ENCODE data around the gene TTC34. TPM values are rescaled to one million over a fixed set of nuclear protein-coding genes. Genes with fewer than 3 reads are reported as not detected.
A peak's percentile ranks its signal among the peaks of the same experiment; 100 is the strongest.

Gene TTC34
- total RNA-seq, 1 donor from 2014 or later, result 0.09 TPM

- no peak overlapping the region for H3K27ac Mint-ChIP-seq
- Histone ChIP-seq H3K36me3 (no peaks in the 10 kb centered on the region), H3K79me2 (ENCODE audit: low read depth) (peaks cover 12% of the 10 kb centered on the region), H3F3A (ENCODE audit: low read depth) (peaks cover 2% of the 10 kb centered on the region), H3K4me3 (no peak overlapping the region), H3K27me3 (peaks cover 42% of the 10 kb centered on the region), H4K20me1 (ENCODE audit: low read depth) (peaks cover 21% of the 10 kb centered on the region), H3K9ac (no peak overlapping the region), H2AFZ (replicated peaks) (no peak overlapping the region), H3K4me1 (peaks cover 14% of the 10 kb centered on the region), H3K4me2 (no peak overlapping the region), H3K9me3 (ENCODE audit: low read depth) (no peaks in the 10 kb centered on the region), H3K27ac (no peak overlapping the region)
- no peak for DNase-seq (ENCODE audit: low spot score)
- no peak overlapping the region for H3K4me3 Mint-ChIP-seq
- no peaks in the 10 kb centered on the region for H3K36me3 Mint-ChIP-seq
- no peaks in the 10 kb centered on the region for H3K4me1 Mint-ChIP-seq
- H3K27me3 Mint-ChIP-seq (ENCODE audit: insufficient read depth, low read depth), result peaks cover 12% of the 10 kb centered on the region
- TF ChIP-seq CTCF (IDR thresholded peaks at IDR 0.05) (no peak), EZH2phosphoT487 (IDR thresholded peaks at IDR 0.05) (no peak)
- peaks cover 5% of the 10 kb centered on the region for H3K9me3 Mint-ChIP-seq
Measured at GRCh38 chr1:2637442-2638145, 163.9 kb downstream of the TTC34 start.

- peaks cover 12% of the 10 kb centered on the region for H3K27me3 Mint-ChIP-seq (ENCODE audit: insufficient read depth, low read depth)
Measured at GRCh38 chr1:2636733-2637132, 164.8 kb downstream of the TTC34 start.

GRCh38 chr1:2635361-2636010 is 166.0 kb downstream of the TTC34 start:
- H3K27me3 Mint-ChIP-seq (ENCODE audit: insufficient read depth, low read depth), result peaks cover 22% of the 10 kb centered on the region

More at GRCh38 chr1:2636733-2637132, 164.8 kb downstream of the TTC34 start:
- H3K9me3 ChIP-seq (ENCODE audit: low read depth), result no peaks in the 10 kb centered on the region
- DNase-seq (ENCODE audit: low spot score), result no peak
- H3K4me1 ChIP-seq, result peaks cover 6% of the 10 kb centered on the region
- H3K27ac Mint-ChIP-seq, result peak overlapping the region; percentile 16
- no peak overlapping the region for H3K4me2 ChIP-seq
- no peak overlapping the region for H3K4me3 Mint-ChIP-seq
- no peaks in the 10 kb centered on the region for H3K36me3 ChIP-seq
- no peaks in the 10 kb centered on the region for H3K36me3 Mint-ChIP-seq
- peaks cover 13% of the 10 kb centered on the region for H4K20me1 ChIP-seq (ENCODE audit: low read depth)
- H3K4me3 ChIP-seq, result no peak overlapping the region
- H3K79me2 ChIP-seq (ENCODE audit: low read depth), result peaks cover 3% of the 10 kb centered on the region
- H3K27me3 ChIP-seq, result peaks cover 42% of the 10 kb centered on the region
- H3K9me3 Mint-ChIP-seq, result peaks cover 5% of the 10 kb centered on the region
- peaks cover 2% of the 10 kb centered on the region for H3F3A ChIP-seq (ENCODE audit: low read depth)
- H3K4me1 Mint-ChIP-seq, result peaks cover under 1% of the 10 kb centered on the region
- H3K9ac ChIP-seq, result no peak overlapping the region
- no peak for TF ChIP-seq CTCF (IDR thresholded peaks at IDR 0.05)
- TF ChIP-seq EZH2 (IDR thresholded peaks at IDR 0.05), result no peak
- no peak for TF ChIP-seq EZH2phosphoT487 (IDR thresholded peaks at IDR 0.05)
- H3K27ac ChIP-seq, result no peak overlapping the region
- H2AFZ ChIP-seq (replicated peaks), result no peak overlapping the region

More at GRCh38 chr1:2635361-2636010, 166.0 kb downstream of the TTC34 start:
- Mint-ChIP-seq H3K9me3 (peaks cover 9% of the 10 kb centered on the region), H3K4me3 (no peak overlapping the region), H3K36me3 (peaks cover 4% of the 10 kb centered on the region), H3K27ac (no peak overlapping the region), H3K4me1 (peaks cover 8% of the 10 kb centered on the region)
- Histone ChIP-seq H3K4me3 (no peak overlapping the region), H3K4me1 (peaks cover 3% of the 10 kb centered on the region), H3K9me3 (ENCODE audit: low read depth) (no peaks in the 10 kb centered on the region), H3F3A (ENCODE audit: low read depth) (peaks cover 11% of the 10 kb centered on the region), H4K20me1 (ENCODE audit: low read depth) (peaks cover 5% of the 10 kb centered on the region), H2AFZ (replicated peaks) (no peak overlapping the region), H3K27ac (no peak overlapping the region), H3K79me2 (ENCODE audit: low read depth) (no peaks in the 10 kb centered on the region), H3K36me3 (no peaks in the 10 kb centered on the region), H3K27me3 (peaks cover 45% of the 10 kb centered on the region), H3K4me2 (no peak overlapping the region), H3K9ac (no peak overlapping the region)
- TF ChIP-seq EZH2 (IDR thresholded peaks at IDR 0.05) (no peak), CTCF (IDR thresholded peaks at IDR 0.05) (no peak), EZH2phosphoT487 (IDR thresholded peaks at IDR 0.05) (no peak)
- no peak for DNase-seq (ENCODE audit: low spot score)

All from neural progenitor cell (in vitro differentiated cells).